Activated CD8-positive, alpha-beta memory T cell treated with anti-CD3 and anti-CD28 coated beads, Interleukin-2, amount 50 U/mL, for 1 hour (primary cell): ENCODE measurements around the gene SETD7.

Source experiments
- DNase-seq: peaks from one replicate; pipeline ENCODE4 v3.0.0-alpha.2; 2020; ENCODE audit errors: extremely low read depth

Gene SETD7

DNA sequence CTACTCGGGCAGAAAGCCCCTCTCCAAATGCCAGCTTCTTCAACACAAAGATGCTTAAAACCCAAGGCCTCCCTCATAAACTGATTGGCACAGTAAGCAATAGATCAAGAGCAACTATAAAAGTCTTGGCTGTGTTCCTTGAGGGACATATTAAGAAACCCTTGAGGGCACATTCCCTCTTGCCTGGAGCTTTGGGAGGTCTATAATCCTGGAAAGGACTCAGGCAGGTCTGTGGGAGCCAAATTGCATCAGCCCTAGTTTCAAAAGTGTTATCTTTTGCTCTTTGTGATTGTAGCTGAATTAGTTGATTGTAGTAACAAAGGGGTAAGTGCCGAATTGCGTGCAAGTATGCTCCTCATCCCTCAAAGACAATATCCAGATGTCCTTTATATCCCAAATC is 18.6 kb upstream of the SETD7 start:
- DNase-seq, result no peak

DNA sequence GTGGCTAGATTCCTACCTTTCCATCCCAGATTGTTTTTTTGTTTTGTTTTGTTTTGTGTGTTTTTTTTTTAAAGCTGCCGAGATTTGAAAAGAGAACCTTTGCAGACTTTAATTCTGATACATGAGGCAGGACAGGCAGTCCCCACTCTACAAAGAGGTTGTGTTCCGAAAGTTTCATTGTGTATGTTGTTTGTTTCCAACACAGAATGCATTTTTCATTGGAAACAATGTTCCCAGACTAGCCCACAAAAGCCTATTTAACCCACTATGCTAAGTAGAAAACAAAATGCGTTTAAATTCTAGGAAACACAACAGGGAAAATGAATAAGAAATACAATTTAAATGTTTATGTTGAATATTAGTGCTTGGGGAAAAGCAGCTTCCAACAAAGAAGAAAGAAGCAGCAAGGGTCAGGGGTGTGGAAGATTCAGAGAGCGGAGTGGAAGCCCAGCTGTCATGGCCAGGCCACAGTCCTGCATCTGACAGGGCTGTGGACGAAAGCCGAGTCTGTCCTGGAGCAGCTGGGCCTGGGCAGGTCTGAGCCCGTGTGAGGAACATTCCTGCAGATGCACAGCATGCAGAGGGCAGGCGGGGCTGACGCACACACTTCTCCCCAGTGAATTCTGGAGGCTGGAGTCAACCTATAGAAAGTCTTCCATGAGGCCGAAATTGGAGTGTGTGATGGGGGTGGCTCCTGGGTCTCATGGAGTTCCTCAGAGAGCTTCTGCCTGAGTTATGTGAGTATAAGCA is 12.4 kb upstream of the SETD7 start:
- DNase-seq, result no peak

DNA sequence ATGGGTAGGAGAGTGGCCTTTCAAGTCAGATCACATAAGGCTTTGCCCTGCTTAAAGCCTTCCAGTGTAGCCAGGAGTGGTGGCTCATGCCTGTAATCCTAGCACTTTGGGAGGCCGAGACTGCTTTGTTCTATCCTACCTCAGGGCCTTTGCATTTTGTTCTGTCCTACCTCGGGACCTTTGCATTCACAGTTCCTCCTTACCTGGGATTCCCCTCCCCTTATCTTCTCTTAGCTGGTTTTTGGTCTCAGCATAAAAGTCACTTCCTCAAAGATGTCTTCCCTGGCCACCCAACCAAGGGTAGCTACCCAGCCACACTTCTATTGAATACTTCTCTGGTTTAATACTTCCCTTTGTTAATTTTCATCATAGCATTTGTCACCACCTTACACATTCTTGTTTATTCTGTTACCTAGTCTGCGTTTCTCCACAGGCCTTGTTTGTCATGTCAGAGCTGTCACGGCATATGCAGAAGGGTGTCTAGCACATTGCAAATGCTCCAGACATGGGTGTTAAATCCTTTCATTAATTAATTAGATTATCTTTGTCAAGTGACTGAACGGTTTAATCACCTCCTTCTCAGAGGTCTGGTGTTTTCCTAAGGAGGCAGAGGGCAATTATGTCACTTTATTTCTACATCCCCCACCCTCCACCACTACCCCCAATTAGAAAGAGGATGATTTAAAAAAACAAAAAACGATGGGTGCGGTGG is 11.3 kb upstream of the SETD7 start:
- no peak for DNase-seq

DNA sequence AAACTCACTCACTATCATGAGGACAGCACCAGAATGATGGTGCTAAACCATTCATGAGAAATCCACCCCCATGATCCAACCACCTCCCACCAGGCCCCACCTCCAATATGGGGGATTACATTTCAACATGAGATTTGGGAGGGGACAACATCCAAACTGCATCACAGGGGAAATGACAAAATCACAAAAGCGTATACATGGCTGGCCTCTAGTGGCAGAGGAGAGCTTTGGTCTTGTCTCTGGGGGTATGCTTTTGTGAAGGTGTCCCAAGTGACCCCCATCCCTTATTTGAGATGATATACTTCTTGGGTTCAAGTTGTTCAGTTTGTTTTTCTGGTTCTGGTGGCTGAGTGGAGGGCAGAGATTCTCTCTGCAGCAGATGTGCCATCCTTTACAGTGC is 8.5 kb upstream of the SETD7 start:
- DNase-seq, result no peak

DNA sequence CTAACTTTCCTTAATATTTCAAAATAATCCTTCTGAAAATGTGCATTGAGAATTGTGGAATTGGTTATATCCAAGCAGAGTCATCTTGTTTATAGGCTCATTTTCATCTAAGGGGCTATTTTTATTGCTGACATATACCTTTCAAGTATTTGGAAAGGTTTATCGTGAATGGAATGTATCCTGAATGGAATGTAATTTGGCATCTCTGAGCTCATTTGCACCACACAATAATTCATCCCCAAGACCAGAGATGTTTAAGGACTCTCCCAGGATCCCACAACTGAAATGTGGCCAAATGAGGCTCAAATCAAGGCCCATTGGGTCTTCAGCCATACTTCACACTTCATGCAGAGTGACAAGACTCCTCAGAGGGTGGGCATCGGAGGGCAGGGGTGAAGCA is 7.5 kb upstream of the SETD7 start:
- DNase-seq, result no peak

DNA sequence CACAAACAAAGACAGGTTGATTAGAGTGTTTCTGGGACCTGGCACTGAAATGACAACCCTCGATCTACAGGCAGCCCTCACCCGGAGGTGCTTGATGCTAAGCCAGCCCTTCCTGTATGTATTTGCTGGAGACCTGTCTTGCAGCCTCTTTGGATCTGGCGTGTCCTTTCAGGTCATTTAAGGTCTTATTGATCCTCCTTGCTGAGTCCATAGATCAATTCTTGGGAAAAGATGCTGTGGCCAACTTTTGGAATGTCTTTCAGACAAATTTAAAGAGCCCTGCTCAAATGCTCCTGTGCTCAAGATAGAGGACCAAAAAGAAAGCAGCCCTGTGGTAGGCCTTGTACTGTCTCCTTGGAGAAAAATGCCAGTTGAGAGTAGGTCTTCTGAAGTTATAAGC is 6.8 kb upstream of the SETD7 start:
- no peak for DNase-seq

DNA sequence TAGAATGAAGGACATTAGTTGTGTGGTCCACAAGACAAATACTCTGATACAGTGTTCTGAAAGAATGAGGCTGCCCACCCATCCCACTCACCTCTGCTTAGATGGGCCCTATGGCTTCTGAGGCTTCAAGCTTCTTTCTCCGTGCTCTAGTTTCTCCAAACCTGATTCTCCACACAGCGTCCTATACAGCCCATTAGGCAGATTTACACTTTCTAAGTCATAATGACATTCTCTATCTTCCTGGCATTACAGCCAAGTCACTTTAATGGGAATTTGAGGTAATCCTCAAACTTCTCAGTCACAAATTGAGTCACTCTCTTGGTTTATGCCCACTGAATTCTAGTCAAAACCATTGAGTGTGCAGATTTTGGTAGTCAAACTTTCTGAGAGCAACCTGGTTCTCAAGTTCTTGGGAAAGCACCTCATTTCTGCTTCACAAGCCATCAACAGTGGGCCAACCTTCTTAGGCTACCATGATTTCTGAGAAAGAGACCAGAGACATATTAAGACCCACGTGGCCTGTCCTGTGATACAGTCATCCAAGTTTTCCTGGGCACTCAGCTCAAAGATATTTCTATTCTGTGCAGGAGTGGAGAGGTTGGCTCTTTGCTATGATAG is 6.2 kb upstream of the SETD7 start:
- no peak for DNase-seq

DNA sequence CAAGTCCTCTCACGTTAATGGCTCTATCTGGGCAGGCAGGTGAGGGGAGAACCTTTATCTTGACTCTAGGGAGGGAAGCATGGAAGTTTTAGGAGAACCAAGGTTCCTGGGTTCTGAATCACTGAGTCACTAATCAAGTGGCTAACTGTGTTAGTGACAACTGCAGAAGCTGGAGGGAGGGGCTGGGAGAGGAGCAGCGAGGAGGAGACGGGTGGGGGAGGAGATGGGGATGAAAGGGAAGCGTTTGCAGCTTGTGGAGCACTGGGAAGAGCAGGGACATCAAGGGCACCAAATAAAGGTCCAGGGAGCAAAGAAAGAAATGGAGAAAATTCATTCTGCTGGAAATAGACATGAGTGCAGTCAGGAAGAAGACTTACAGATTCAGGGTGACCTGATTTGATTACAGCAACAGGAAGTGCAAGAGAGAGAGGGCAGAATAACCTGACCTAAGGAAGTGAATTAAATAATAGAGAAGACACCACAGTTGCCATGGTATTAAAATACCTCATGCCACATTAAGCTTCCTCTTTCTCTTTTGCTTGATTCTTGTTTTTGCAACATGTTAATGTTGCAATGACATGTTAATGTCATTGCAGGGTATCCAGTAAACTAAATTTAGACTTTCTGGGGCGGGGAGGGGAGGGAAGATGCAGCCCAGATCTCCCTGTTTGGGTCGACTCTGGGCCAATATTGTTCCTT is 4.5 kb upstream of the SETD7 start:
- no peak for DNase-seq

DNA sequence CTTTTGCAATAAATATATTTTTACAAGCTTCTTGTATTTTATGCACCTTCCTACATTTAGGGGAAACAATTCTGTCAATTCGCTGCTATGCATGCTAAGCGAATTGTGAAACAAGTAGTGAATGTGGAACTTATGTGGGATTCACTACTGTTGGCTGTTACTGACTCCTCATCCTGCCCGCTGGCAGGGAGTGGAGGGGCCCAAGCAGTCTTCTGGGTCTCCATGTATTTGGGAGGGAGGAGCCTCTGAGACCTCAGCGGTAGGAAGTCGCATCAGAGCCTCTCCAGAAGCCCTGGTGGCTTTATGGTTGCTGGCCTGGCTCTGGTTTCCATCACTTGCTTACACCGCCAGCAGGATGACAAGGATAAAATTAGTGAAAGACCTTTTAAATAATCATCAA is 3.7 kb upstream of the SETD7 start:
- no peak for DNase-seq

DNA sequence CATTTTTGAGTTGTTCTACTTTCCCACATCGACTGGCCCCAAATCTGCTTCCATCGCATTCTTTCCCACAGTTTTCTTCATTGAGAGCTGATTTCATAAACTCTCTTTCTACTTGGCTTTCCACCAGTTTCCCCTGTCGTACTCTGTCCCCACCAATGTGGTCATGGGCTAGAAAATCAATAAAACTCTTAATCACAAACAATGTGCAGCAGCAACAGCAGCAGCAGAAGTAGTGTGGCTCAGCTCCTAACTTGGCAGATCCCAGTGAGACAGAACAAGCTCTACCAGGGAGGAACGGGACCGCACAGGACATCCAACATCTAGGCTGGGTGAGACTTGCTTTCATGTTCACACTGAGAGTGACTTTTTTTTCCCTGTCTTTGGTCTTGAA is 3.1 kb upstream of the SETD7 start:
- no peak for DNase-seq

DNA sequence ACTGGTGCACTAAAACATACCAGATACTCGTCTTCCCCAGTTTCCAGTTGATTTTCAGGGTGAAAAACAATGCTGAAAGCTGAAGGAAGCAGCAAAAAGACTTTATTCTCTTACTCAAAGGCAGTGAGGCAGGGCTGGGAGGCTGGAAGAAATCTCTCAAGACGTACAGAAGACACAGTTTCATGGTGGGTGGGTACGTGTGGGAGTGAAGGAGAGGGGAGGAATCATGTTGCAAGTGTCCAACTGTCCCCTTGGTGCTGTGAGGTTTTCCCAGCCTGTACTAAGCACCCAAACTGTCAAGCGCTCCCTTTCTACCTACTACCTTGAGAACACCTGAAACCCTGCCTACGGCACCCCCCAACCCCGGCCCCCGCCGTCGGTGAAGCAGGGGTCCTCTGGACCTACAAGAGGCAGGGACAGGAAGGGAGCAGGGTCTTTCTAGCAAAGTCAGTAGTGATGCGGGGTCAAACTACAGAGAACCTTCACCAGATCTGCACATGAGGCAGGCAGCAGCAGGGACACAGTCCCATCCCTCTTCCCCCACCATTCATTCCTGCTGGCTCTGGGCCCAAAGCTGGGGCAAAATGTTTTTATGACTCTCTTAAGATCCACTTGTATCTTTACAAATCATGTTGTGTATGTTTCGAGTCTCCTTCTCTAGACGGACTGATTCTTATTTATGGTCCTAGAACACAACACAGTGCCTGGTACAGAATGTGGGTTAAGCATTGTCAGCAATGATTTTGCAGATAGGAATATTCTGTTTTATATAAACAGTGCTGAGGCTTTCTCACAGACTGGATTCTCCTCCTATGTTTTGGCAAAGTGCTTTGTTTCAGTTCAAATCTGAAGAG is 2.4 kb upstream of the SETD7 start:
- DNase-seq, result no peak

DNA sequence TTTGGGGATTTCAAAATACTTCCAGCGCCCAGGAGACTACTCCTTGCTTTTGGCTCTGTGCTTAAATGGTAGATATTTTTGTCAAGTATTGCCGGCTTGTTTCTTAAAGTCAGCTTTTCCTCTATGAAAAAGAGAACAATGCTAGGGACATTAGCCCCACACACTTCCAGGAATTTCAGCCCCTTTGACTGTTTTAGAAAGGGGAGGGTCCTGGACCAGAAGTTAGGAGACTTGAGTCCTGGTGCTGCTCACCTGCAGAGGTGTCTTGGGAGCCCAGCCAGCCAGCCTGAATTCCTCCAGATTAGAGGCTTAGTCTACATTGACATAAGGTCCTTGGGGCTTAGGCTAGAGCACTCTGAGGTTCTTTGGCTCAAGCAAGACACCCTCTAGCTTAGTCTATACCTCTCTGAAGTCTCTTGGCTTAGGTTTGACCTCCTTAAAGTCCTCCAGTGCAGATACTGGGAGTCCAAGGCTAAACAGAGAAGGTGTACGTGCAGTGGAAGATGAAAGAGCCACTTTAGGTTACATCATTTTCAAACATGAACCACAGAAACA is 1.6 kb upstream of the SETD7 start:
- DNase-seq, result no peak

DNA sequence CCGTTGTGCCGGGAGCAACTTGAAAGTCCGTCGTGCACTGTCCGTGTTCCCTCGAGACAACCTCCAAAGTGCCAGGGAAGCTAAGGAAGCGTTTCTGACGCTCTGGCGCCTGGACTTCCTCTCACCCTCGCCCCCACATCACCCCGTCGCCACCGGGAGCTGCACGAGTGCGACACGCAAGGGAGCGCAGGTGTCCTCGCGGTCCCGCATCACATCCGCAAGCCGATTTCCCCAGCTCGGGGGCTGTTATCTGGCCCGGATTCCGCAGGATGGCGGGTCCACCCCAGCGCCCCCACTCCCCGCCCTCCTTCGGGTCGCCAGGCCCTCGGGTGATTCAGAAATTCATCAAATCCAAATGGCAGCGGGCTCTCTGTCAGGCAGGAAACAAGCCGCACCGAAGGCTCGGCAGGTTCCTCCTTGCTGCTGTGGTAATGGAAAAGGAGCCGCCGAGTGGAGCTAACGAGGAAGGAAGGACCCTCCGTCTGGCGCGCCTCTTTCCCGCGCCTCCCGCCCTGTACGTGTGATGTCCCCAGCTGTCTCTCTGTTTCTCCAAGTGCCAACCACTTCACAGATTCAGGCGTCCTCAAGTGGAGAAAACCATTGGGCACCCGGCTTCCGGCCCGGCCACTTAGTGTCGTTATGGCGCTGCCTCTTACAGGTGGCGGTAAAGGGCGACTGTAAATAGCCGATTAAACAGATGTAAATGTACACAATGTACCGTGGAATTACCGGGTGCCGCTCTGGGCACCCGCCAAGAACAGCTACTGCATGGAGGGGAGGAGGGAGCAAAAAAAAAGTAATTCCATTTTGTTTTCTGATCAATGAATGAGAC is 921 bp upstream of the SETD7 start:
- DNase-seq, result no peak

DNA sequence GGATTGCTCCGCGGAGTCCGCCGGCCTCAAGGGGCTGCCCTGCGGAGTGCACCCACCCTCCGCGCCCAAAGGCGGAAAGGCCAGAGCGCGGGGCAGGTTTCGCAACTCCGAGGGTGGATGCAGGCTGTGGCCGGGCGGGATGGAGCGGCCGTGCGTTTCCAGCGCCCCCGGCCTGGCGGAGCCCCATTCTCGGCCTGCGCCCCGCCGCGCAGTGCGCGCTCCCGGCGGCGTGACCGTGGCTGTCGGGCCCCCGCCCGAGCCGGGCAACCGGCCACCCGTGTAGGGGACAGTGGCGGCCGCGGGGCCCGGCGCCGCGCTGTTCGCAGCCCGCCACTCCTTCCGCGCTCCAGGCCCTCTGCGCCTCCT is 331 bp downstream of the SETD7 start:
- no peak for DNase-seq

DNA sequence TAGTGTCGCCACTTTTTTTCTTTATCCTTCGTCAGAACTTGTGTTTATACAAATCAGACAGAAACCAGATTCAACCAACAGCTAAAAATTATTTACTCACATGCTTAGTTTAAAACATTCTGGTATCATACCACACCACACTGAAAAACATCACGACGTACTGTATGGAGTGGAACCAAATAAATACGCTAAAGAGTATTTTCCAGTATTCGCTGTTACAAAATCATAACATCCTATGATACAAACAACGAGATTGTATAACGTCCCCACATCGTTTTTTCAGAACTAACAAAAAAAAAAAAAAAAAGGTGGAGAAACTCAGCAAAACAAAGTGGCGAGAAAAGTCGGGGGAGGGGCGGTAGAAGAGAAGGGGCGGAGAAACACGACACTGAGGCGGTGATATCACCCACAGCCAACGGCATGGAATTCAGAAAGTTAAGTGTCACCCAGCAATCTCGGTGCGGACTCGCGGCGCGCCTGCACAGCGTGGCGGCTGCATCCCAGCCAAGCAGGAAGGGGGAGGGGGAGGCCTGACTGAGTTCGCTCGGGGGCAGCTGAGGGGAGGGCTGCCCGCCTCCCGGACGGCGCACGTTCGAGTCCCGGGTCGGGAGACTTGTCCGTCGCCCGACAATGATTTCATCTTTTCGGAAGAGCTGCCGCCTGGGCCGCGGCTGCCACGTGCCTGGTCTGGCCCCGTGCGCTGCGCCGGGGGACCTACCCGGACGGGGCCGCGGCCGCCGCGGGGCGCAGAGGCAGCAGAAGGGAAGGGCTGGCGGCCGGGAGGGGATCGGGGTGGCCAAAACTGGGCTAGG is 920 bp downstream of the SETD7 start:
- peak; percentile 44 for DNase-seq

DNA sequence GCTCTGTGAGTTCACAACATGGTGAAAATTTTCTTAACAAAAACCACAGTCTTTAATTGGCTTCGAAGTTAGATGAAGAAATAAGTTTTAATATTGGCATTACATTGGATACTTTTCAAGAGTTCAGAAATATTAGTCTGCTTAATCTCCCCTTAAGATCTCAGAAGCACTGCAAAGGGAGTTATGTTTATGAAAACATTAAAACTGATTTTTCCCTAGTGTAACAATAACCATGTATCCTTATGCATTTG is 1.5 kb downstream of the SETD7 start:
- no peak for DNase-seq

DNA sequence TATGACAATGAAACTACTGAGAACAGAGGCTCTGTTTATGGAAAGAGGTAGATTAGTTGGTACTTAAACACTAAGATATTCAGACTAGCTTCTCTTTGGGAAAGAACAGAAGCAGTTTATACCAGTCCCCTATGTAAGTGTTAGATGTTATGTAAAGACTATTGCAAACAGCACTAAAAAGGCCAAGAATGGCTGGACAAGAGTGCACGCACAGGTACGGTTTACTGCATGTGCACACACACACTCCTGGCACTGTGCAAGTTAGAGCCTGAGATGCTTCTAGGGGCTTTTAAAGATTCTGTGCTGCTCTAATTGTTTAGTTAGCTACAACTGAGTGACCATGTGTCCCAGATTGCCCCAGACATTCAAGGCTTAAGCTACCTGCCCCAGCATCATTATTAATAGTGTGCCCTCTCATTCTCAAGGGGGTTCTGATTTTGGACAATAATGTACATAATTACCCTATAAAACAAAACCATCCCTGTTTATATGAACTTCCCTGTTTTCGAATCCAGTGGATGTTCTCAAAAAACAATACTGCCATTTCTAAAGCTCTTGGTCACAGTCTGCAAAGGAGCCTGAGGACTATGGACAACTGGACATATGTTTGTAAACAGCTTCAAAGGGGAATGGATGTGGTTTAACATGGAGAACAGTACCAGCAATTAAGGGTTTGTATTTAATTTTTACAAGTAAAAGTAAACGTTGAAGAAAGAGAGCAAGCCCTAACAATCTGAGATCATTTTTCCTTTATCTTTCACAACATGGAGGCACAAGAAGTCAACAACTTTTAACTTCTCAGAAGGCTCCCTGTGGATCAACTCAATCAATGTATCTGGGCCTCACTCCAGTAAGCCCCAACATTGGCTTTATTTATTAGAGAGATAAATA is 2.0 kb downstream of the SETD7 start:
- DNase-seq, result no peak

DNA sequence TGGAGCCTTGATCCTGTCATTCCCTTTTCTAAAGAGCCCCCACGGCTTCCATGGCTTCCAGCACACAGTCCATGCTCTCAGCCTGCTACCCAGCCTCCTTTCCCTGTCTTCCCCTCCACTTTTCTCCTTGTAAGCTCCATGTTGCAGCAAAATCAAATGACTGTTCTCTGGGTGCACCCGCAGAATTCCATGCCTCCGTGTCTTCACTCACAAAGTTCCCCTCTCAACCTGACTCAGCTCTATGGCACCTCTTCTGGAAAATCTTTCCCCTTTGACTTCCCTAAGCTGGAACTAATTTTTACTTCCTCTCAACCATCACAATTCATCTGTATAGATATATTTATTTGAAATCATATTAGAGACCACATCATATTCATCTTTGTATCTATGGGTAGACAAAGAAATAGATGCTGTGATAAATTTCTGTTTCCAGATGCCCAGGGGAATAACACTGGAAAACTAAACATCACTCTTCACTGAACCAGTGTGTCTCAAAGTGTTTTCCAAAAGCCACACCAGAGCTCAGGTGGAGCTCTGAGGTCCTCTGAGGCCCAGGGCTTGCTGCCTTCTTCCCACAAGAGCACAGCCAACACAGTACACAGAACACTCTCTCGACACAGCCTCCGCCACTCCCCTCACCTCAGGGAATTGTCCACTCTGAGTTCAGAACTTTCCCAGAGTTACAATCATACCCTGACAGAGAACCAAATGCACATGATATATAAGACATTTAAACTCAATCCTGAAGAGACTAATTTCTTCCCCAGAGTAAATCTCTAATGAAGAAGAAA is 3.3 kb downstream of the SETD7 start:
- DNase-seq, result no peak
